ENCODE results near the gene KIF1C.
A peak's percentile ranks its signal among the peaks of the same experiment; 100 is the strongest.

Gene KIF1C

DNA sequence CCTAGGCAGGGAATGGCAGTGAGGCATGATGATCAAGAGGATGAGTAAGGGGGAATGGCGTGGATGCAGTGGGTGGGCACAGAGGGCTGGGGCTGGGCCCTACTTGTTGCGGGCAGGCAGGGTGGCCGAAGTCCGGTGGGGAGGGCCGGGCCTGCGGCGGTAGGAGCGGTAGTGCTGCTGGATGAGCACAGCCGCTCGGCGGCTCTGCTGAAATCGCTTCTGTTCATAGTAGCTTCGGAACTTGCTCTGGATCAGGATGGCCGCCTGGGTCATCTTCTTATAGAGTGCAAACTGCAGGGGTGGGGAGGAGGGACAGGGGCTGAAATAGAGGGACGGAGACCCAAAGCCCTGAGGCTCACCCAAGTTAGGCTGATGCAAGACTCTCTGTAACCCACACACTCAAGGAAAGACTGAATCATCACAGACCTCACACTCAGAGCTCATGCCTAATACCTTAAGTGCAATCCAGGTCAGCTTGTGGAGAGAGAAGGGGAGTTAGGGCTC, 28.7 kb upstream of the KIF1C start:
- peak; percentile 62 for DNase-seq

DNA sequence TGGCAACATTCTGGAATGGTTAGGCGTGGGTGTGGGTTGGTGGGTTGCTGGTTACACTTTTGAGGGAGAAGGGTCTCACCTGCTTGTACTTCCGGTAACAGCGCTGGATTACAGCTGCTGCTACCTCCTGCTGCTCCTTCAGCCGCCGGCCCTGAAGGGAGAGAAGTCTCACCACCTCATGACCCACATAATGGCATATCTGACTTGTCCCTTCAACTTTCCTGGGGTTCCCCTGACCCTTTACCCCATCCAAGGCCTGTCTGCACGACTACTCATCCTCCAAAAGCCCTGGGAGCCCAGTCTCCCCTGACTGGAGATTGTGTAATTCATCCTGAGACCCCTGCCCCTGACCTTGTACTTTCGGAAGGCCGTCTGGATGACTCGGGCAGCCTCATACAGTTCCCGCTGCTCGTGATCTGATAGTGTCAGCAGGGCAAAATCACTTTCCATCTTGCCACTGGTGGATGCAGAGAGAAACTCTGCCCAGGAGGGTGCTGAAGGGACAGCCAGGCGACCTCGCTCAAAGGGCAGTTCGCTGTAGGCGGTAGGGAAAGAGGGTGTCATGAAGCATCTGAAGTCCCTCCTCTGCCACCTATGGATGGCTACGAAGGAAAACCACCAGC, 28.1 kb upstream of the KIF1C start:
- peak; percentile 38 for DNase-seq

DNA sequence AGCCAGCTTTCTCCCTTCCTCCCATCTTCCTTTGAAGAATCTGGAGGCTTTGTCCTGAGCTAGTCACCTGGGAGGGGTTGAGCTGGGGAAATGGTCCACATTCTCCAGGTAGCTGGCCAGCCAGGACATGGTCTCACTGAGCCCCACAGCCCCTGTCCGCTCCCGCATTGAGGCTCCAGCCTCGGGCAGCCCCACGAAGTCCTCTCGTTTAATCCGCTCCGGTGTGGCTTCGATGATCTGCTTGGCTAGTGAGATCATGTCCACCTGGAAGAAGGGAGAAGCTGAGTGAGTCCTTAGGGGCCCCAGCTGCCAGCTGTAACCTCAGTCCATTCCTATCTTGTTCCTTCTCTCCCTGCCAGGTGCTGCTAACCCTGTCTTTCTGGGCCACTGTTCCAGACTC, 27.5 kb upstream of the KIF1C start:
- no peak for DNase-seq

DNA sequence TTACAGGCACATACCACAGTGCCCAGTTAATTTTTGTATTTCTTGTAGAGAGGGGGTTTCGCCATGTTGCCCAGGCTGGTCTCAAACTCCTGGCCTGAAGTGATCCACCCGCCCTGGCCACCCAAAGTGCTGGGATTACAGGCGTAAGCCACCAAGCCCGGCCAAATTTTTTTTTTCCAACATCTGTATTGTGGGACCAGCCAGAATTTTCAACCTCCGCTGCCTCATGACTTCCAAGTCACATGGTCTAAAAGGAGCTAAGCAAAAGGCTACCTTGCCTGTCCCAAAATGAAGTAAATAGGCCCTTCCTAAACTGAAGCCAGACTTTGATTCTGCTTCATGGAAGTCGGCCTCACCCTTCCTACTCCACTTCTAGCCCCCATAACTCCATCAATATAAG, 25.9 kb upstream of the KIF1C start:
- DNase-seq: no peak

DNA sequence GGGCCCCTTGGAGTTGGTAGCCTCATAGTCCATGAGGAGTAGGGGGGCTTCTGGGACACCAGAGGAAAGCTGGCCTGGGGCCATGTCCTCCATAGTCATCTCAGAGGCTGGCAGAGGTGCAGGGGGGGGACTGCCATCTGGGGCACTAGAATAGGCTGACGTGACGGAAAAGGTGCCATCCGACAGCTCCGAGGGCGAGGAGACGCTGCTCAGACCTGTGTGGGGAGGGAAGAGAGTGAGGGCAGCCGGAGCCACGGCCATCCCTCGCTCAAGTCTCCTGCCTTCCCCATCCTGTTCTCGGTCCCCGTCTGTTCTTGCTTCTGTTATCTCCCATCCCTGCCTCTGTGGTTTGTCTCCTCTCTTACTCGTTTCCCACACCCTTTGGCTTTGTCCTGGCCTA, 25.4 kb upstream of the KIF1C start:
- DNase-seq: no peak

DNA sequence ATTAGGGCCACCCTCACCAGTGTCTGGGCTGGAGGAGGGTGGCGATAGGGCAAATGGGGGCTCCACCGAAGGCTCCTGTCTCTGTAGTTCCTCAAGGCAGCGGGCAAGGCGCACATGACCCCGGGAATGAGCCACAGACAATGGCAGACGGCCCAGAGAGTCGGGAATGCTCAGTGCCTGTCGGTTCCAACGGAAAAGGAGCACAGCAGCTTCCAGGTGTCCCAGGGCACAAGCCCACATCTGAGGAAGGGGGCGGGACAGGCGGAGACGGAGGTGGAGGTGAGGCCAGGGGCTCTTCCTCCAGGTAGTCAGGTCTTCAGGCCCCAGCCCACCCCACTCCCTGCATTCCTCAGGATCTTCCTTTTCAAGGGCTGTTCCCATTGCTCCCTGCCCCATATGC, 25.0 kb upstream of the KIF1C start:
- DNase-seq: no peak

DNA sequence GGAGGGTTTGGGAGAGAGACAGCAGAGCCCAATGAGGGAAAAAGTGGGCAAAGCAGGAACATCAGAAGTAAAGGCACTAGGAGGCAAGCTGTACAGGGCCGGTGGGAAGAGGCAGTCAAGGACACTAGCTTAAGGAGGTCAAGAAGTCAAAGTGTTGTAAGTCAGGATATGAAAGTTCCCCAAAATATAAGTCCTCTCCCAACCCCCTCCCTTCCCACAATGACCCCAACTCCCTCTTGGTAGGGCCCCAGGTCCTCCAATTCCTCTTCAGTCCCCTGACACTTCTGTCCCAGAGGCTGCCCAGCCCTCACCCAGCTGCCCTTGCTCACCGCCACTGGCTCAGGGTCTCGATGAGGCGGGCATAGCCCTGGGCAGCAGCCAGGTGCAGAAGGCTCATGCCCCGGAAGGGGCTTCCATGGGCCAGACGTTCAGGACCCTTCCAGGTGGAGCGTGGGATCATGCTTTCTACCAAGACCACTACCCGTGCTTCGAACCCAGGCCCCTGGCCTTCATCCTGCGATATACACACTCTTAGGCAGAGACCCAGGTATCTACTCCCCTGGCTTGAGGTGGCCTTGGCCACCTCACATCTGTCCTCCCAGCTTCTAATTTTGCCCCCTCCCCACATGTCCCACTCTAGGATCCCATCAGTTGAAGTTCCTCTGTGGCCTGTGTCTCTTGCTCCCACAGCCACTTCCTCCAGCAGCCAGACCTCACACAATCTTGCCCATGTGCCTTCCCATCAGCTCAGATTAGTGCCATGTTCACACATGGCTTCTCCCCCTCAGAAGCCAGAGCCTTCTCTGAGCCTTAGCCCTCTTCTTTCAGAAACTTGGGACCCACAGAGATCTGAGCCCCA, 24.3 kb upstream of the KIF1C start:
- no peak for DNase-seq

DNA sequence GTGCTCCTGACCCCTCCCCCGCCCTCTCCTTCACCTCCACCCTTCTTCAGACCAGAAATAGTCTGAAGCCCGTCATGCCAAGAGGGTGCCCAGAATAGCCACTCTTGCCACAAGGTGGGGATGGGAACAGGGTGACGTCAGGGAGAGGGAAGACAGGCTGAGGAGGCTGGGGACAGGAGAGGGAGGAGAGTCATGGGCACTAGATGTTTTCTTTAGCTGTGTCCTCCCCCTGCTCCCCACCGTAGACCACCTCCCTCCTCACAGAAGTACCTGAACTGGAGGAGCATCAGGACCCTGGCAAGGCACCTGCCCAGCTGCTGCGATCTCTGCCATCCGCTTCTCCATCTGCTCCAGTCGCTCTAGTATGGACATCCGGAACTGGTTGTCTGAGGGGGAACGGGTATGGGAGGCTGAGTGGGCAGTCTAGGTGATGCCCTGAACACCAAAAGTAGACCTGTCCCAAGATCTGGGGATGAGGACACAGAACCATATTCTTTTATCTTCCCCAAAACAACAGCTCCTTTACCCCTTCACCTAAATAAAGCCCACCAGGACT, 23.6 kb upstream of the KIF1C start:
- no peak for DNase-seq

DNA sequence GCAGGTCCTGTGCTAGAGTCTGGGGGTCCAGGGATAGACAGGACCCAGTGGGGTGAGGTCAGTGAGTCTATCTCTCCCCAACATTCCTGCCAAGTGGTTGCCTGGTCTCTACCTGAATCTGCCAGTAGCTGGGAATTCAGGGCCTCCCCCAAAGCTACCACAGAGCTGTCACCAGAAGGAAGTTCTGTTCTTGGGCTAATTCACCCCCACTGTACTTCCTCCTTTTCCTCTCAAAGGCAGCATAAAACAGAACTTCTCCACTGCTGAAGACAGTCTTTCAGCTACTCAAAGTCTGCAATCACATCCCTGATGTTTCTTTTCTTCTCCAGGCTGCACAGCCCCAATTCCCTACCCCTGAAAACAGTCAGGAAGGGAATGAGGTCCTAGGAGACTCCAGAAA, 19.0 kb upstream of the KIF1C start:
- DNase-seq: peak; percentile 59

DNA sequence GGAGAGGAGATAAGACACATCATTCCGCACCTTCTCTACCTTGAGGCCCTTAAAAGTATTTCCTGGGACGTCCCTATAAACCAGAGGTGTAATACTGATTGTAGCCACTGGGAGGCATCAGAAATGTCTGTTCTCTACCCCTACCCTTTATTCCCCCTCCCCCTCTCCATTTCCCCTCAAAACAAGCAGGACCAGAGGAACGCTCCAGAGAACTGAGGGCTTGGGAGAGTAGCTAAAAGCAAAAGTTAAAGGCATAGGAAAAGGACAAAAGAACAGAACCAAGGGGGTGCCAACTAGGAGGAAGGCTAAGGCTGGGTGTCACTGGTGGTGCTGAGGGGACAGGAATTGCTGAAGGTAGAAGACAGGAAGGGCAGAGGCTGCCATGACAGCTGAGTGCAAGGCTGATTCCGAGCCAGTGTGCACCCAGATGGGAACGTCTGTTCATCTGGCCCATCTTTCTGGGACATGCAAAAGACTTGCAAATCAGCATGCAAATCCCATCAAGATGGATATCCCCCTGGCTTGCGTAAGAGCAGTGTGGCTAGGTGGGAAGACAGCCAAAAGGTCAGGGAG, 17.0 kb upstream of the KIF1C start:
- peak; percentile 51 for DNase-seq

DNA sequence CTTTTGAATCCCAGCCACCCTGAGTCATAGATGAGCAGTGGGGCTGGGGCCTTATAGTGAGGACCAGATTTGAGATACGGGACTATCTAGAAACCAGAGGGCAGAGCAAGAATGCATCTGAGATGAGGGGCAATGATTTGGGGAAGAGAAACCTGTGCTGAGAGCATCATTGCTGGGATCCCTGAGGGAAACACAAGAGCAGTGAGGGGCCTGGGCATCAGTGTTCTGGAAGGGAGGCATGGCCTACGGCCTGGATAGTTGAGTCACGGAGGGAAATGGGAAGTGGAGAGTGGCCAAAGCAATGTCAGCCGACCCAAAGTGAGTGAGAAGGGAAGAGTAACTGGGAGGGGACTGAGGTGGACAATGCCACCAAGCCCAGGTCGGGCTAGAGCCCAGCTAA, 15.4 kb upstream of the KIF1C start:
- DNase-seq: peak; percentile 71

DNA sequence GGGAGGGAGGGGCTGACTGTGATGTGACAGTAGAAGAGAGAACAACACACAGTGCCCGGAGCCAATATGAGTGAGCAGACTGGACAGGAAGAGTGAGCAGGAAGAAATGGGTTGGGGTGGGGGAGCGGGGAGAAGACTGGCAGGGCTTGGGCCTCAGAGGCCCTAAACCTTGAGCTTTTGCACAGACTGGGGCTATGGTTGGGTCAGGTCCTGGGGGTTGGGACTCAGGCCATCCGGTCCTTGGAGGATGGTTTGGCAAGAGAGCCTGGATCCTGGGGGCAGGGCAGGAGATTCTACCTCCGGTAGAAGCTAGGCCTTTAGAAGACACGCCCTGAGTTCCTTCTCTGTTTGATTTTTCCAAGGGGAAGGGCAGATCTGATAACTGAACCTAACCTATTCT, 11.3 kb upstream of the KIF1C start:
- peak; percentile 51 for DNase-seq

DNA sequence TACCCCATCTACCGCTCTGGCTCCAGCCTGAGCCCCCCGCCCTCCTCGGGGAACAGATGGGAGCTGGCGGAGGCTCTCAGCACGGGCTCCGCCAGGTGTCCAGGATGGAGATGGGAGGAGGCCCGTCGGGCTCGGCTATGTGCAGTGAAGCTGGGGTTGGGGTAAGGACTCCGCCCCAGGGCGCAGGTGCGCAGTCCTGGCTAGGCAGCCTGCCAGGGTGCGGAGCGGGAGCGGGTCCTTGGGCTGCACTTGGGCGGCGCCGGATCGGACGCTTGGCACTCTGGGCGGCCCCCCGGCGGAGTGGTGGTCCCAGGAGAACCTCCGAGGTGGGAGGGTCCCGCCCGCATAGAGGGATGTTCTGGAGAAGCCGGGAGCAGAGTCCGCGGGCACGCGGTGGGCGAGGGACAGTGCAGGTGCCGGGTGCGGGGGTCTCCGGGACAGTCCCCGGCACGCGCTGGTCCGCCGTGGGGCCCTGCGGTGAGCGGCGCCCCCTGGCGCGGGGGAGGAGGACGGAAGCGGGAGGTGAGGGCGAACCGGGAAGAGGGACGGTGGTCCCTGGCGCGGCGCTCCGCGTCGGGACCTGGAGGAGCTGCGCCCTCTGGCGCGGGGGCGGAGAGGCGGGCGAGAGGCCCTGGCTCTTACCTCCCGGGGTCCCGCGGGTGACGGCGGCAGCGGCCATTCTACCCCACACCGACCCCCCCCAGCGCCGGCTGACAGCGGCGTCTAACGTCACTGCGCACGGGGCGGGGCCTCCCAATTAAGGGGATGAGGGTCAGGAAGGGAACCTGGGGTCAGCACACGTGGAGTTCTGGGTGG, 10.6 kb upstream of the KIF1C start, which contains the start of gene CAMTA2:
Gene CAMTA2 (minus strand): TSS at position 725 of the 816 bp plus-strand sequence. CDS start 1,453 bp downstream, outside the sequence.
- DNase-seq: peak; percentile 87

DNA sequence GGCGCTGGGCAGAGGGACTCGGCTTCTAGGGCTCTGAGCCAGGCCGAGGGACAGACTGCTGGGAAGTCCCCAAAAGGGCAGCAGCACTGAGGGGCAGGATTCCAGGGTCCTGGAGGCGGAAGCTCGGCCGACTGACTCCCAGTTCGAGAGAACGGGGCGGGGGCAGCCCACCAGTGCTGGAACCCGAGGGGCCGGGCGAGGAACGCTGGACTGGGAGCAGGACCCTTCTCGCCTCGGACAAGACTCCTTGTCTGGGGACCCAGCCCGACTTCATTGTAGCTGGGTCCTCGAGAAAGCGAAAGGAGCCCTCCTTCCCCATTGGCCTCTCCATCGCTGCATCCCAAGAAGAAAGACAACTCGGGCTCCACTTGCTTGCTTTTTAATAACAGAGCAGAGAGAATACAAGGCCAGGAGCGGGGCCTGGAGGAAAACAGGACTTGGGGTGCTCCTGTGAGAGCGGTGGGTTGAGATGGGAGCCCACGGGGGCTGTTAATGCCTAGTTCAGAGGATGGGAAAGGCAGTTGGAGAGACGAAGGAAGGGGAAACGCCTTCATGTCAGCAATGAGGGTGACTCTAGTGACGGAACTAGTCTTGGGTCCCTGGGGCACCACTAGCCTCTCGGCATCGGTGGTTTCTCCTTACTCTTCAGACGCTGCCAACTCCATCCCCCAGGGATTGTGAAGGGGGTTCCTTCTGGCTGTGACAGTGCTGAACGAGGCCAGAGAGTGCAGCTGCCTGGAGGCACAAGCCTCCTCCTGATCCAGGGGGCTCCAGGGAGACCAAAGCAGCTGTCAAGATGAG, 9.8 kb upstream of the KIF1C start:
- peak; percentile 28 for DNase-seq

DNA sequence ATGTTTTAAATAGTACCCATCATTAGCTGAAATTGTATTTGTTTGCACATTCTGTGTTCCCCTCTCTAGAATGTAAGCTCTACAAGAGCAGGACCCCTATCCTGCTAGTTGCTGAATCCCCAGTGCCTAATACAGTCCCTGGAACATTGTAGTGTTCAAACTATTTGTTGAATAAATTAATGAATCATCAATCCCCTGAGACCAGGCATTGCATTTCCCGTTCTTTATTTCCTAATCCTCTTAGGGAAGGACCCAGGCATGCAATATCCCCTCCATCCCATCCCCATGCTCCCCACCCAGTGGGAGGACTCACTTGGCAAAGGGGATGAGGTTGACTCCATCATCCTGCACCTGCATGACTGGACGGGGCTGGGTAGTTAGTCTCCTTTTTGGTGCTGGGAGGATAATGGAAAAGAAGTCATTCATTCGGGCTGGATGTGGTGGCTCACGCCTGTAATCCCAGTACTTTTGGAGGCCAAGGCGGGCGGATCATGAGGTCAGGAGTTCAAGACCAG, 3.6 kb upstream of the KIF1C start:
- DNase-seq: no peak

DNA sequence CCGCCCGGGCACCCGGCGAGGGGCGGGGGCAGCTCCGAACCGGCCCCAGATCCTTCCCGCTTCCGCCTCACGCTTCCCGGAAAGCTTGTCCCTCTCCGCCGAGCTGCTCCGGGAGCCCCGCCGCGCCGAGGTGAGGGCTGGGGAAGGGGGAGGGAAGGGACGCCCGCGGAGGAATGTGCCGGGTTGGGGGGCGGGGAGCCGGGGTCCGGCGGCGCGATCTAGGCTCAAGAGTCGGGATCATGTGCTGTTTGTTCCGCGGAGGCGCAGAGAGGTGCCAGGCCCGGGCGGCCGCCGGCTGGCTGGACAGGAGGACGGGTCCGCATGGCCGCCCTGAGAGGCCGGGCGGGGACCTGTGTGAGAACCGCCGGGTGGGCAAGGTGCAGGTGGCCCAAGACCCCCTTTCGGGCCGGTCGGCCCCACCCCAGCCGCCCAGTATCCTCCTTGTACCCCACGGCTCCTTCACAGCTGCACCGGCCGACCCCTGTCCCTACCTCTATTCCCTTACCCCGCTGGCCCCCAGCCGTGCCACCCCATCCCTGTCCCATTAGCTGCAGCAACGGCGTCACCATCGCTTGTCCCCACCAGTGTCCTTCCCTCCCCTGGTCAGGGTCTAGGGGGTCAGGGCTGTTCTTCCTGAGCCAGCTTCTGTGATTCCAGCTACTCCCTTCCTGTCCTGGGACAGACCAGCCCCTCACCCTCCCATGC, 429 bp downstream of the KIF1C start:
- no peak for DNase-seq

DNA sequence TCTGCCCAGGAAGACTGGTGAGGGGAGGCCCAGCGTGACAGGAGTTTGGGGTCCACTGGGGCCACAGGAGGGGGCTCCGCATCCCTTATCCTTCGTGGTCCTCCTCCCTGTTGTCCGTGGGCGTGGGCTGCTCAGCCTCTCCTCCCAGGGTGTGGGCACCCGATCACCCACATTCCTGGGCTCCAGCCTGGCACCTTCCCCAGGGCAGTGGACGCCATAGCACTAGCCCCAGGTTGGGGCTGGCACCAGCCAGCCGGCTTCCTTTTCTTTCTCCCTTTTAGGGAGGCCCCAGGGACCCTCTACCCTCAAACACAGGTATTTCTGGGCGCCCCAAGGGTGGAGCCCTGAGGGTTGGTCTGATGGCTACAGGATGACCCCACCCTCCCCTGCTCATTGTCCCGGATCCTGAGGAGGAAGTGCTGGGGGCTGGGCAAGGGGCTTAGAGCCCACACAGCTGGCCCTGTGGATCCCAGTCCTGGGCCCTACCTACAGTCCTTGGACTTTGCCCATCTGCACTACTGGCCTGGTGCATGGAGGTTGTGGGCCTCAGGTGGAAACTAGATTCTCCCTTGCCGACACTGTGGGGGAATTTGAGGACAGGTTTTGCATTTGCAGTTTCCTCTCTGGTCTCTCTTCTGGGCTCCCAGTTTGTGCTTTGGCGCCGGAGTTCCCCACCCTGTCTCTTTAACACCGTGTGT, 1.1 kb downstream of the KIF1C start:
- no peak for DNase-seq

DNA sequence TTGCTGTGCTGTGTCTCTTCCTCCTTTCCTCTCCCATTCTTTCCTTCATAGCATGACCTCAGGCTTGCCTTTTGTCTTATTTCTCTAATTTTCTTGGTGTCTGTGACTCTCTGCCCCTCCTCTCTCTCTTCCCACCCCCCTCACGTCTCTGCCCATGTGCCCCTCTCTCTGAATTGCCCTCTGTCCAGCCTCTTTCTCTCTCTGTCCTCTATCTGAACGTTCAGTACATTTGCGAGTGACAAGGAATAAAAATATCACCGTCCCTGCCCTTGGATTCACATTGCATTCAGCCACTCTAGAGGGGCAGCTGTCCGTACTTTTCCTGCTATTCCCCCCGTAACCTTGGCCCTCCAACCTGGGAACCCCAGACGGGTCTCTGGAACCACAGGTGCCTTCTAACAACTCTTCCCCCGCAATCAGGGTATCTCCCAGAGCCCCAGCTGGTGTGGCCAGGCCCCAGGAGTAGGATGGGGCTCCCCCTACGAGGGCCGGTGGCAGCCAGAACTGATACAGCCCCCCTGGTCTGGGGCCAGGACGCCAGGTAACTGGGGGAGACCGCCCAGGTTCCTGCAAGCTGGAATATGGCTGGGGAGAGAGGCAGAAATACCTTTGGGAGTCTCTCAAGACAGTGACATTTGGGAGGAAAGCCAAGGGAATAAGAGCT, 1.8 kb downstream of the KIF1C start:
- no peak for DNase-seq

DNA sequence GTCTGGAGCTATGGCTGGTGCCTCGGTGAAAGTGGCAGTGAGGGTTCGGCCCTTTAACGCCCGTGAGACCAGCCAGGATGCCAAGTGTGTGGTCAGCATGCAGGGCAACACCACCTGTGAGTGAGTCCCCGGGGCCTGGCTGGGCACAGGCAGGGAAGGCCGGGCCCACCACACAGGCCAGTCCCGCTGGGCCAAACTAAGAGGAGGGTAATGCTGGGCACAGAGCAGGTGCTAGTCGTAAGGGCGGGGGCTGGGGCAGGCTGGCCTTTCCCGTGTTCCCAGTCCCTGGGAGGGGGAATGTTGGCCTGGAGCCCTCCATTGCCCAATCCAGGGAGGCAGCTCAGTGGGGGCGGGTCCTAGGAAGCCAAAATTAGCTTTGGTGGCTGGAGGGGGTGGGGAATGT, 2.5 kb downstream of the KIF1C start:
- no peak for DNase-seq
